Loucy (cell line): ENCODE measurements around the gene WT1.

Experiments used
- H2AFZ ChIP-seq: fragments of 200-600 bp; sonication (generic); 2 replicates; pipeline ENCODE4 v1.6.0; 2016; ENCODE audit warnings: antibody characterized with exemption, mild to moderate bottlenecking, low read length, moderate library complexity
- H3F3A ChIP-seq: fragments of 200-600 bp; 2 replicates; pipeline ENCODE4 v1.6.0; 2016; ENCODE audit warnings: antibody characterized with exemption, low read depth, mild to moderate bottlenecking
- H3K27me3 ChIP-seq: fragments of 200-600 bp; sonication (generic); 2 replicates; pipeline ENCODE4 v1.6.1; 2014; ENCODE audit warnings: low read length, mild to moderate bottlenecking; ENCODE audit not compliant: insufficient read depth, poor library complexity, severe bottlenecking
- H3K36me3 ChIP-seq: fragments of 200-600 bp; sonication (generic); 2 replicates; pipeline ENCODE4 v1.6.1; 2016; ENCODE audit warnings: low read length; ENCODE audit not compliant: insufficient read depth
- H3K4me1 ChIP-seq: fragments of 200-600 bp; sonication (generic); 2 replicates; pipeline ENCODE4 v1.5.1; 2014; ENCODE audit warnings: low read length, mild to moderate bottlenecking; ENCODE audit not compliant: insufficient read depth, poor library complexity, severe bottlenecking
- H3K4me2 ChIP-seq: fragments of 200-600 bp; sonication (generic); 2 replicates; pipeline ENCODE4 v1.6.0; 2014; ENCODE audit warnings: antibody characterized with exemption, low read length, low read depth, mild to moderate bottlenecking; ENCODE audit not compliant: poor library complexity, severe bottlenecking
- H3K4me3 ChIP-seq: fragments of 200-600 bp; sonication (generic); 2 replicates; pipeline ENCODE4 v1.5.1; 2014; ENCODE audit warnings: low read length, mild to moderate bottlenecking, mixed read lengths; ENCODE audit not compliant: poor library complexity, severe bottlenecking
- H3K79me2 ChIP-seq: fragments of 200-600 bp; sonication (generic); 2 replicates; pipeline ENCODE4 v1.6.1; 2014; ENCODE audit warnings: low read length; ENCODE audit not compliant: insufficient read depth
- H3K9ac ChIP-seq: fragments of 200-600 bp; sonication (generic); 2 replicates; pipeline ENCODE4 v1.6.0; 2014; ENCODE audit warnings: mild to moderate bottlenecking, low read depth, low read length, moderate library complexity; ENCODE audit not compliant: poor library complexity, severe bottlenecking
- H3K9me2 ChIP-seq: fragments of 200-600 bp; sonication (generic); replicated peaks from 2 replicates; pipeline ENCODE4 v1.6.1; 2016; ENCODE audit warnings: low read depth, low read length, mixed read lengths
- H3K9me3 ChIP-seq: fragments of 200-600 bp; sonication (generic); 2 replicates; pipeline ENCODE4 v1.6.1; 2014; ENCODE audit warnings: mild to moderate bottlenecking, antibody characterized with exemption, low read length, low read depth; ENCODE audit not compliant: insufficient read depth
- H4K20me1 ChIP-seq: fragments of 200-600 bp; sonication (generic); 2 replicates; pipeline ENCODE4 v1.6.0; 2014; ENCODE audit warnings: antibody characterized with exemption, low read length, mild to moderate bottlenecking; ENCODE audit not compliant: insufficient read depth, poor library complexity, severe bottlenecking
- CTCF ChIP-seq: fragments of 200-600 bp; sonication (generic); conservative IDR thresholded peaks from 2 replicates; pipeline ENCODE4 v1.5.1; 2014; ENCODE audit warnings: mild to moderate bottlenecking, antibody characterized with exemption, low read length
- EZH2phosphoT487 ChIP-seq: fragments of 200-600 bp; IDR thresholded peaks from 2 replicates; pipeline ENCODE4 v1.6.1; 2018; ENCODE audit warnings: antibody characterized with exemption, mild to moderate bottlenecking, moderate library complexity, borderline replicate concordance

WT1 gene

DNA sequence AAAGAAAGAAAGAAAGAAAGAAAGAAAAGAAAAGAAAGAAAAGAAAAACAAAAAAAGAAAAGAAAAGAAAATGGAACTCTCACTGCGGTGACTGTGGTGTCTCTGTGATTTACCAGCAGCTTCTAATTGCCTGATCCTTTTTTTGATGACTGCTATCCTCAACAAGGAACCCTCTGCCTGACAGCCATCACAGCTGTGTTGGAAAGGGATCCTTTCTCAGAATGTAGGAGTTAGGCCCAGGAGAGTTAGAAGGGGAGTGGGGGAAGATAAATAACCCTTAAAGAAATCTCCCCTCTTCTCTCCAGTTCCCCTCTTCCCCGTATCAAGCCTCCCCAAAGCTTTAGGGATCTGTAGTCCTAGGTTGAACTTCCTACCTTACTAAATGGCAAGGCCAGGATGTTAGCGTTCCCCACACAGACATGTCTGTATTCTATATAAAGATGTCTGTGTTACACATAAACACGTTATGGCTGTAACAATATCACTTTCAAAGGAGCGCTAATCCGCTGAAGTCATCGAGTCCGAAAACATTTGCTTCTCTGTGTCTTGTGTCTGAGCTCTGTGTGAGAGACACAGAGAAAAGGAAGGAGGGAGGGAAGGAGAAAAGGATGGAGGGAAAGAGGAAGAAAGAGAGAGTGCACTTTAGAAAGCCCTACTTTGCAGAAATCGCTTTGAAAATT is 26.8 kb upstream of the WT1 start:
- no peaks in the 10 kb centered on the region for H3K9me3 ChIP-seq
- no peak overlapping the region for H3K4me3 ChIP-seq
- no peaks in the 10 kb centered on the region for H3K9me2 ChIP-seq
- no peak for TF ChIP-seq EZH2phosphoT487
- TF ChIP-seq CTCF: no peak
- H3K9ac ChIP-seq: no peak overlapping the region
- no peaks in the 10 kb centered on the region for H3K36me3 ChIP-seq
- H3K79me2 ChIP-seq: no peaks in the 10 kb centered on the region
- no peaks in the 10 kb centered on the region for H3F3A ChIP-seq
- H3K27me3 ChIP-seq: no peaks in the 10 kb centered on the region
- no peaks in the 10 kb centered on the region for H4K20me1 ChIP-seq
- no peak overlapping the region for H3K4me2 ChIP-seq
- peak overlapping the region; percentile 72 for H2AFZ ChIP-seq
- peaks cover 7% of the 10 kb centered on the region for H3K4me1 ChIP-seq

DNA sequence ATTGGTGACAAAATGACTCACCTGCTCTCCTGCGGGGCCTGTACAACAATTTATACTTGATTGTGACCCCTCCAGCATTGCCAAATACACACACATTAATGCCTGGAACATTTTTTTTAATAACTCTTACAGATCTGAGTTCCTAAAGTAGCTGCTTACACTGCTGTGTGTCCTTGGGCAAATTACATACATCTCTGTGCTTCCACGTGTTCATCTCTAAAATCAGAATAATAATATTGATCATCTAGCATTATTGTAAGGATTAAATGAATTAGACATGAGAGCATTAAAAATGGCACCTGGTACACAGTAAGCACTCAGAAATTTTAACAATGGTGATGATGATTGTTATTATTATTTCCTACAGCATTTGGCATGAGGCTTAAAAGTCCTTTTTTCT is 21.5 kb upstream of the WT1 start:
- no peak overlapping the region for H3K9ac ChIP-seq
- TF ChIP-seq CTCF: no peak
- no peak for TF ChIP-seq EZH2phosphoT487
- no peaks in the 10 kb centered on the region for H3F3A ChIP-seq
- H3K79me2 ChIP-seq: no peaks in the 10 kb centered on the region
- H3K27me3 ChIP-seq: no peaks in the 10 kb centered on the region
- H2AFZ ChIP-seq: no peak overlapping the region
- H3K36me3 ChIP-seq: no peaks in the 10 kb centered on the region
- H4K20me1 ChIP-seq: no peaks in the 10 kb centered on the region
- H3K4me1 ChIP-seq: peaks cover 7% of the 10 kb centered on the region
- no peaks in the 10 kb centered on the region for H3K9me3 ChIP-seq
- H3K4me2 ChIP-seq: no peak overlapping the region
- no peak overlapping the region for H3K4me3 ChIP-seq
- no peaks in the 10 kb centered on the region for H3K9me2 ChIP-seq

- no peaks in the 10 kb centered on the region for H3K9me2 ChIP-seq
- no peak overlapping the region for H3K4me3 ChIP-seq
- H3K9ac ChIP-seq: no peak overlapping the region
- no peak overlapping the region for H2AFZ ChIP-seq
- H3K27me3 ChIP-seq: no peaks in the 10 kb centered on the region
- H3K4me1 ChIP-seq: peaks cover 16% of the 10 kb centered on the region
- H3K4me2 ChIP-seq: no peak overlapping the region
- H3F3A ChIP-seq: no peaks in the 10 kb centered on the region
- no peaks in the 10 kb centered on the region for H3K36me3 ChIP-seq
- TF ChIP-seq CTCF: no peak
- TF ChIP-seq EZH2phosphoT487: no peak
- no peaks in the 10 kb centered on the region for H3K9me3 ChIP-seq
- H4K20me1 ChIP-seq: no peaks in the 10 kb centered on the region
- no peaks in the 10 kb centered on the region for H3K79me2 ChIP-seq
These were observed 19.7 kb upstream of the WT1 start for GRCh38 chr11:32454993-32455392.
